ENCODE measurements around the gene PFN4.
"Not testable (repeated sequence)": the region's sequence is repeated elsewhere in the genome, so short reads cannot be mapped to it uniquely, and the experiment has no call there.

The PFN4 gene

DNA sequence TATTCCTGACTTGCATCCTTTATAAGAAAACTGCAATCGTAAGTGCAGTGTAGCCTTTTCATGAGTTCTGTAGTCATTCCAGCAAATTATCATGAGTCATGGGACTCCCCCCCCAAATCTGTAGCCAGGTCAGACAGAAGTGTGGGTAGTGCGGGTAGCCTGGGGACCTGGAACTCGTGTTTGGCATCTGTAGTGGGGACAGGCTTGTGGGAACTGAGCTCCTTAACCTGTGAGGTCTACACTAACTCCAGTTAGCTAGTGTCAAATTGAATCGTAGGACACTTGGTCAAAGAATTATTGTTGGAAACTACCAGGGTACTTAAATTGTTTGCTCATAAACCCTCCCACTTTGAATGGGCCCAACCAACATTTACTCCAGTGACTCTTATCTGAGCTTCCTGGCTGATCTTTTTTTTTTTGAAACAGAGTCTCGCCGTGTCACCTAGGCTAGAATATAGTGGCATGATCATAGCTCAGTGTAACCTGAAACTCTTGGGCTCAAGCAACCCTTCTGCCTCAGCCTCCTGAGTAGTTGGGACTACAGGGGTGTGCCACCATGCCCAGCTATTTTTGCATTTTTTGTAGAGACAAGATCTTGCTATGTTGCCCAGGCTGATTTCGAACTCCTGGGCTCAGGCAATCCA is 12.4 kb downstream of the PFN4 start:
- DNase-seq, result no peak

DNA sequence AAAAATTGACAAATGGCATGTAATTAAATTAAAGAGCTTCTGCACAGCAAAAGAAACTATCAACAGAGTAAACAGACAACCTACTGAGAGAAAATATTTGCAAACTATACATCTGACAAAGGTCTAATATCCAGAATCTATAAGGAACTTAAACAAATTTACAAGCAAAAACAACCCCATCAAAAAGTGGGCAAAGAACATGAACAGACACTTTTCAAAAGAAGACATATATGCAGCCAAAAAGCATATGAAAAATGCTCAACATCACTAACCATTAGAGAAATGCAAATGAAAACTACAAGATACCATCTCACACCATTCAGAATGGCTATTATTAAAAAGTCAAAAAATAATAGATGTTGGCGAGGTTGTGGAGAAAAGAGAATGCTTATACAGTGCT is 13.7 kb downstream of the PFN4 start:
- not testable (repeated sequence) for DNase-seq

DNA sequence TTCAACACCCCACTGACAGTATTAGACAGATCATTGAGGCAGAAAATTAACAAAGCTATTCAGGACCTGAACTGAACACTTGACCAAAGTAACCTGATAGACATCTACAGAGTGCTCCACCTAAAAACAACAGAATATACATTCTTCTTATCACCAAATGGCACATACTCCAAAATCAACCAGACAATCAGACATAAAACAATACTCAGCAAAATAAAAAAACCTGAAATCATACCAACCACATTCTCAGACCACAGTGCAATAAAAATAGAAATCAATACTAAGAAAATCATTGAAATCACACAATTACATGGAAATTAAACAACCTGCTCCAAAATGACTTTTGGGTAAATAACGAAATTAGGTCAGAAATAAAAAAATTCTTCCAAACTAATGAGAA is 15.8 kb downstream of the PFN4 start:
- DNase-seq, result no peak

DNA sequence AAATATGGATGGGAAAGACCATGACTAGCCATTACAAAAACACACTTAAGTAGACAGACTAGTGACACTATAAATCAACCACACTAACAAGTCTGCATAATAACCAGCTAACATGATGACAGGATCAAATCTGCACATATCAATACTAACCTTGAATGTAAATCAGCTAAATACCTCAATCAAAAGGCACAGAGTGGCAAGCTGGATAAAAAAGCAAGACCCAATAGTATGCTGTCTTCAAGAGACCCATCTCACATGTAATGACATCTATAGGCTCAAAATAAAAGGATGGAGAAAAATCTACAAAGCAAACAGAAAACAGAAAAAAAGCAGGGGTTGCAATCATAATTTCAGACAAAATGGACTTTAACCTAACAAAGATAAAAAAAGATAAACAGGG is 16.3 kb downstream of the PFN4 start:
- no peak for DNase-seq

DNA sequence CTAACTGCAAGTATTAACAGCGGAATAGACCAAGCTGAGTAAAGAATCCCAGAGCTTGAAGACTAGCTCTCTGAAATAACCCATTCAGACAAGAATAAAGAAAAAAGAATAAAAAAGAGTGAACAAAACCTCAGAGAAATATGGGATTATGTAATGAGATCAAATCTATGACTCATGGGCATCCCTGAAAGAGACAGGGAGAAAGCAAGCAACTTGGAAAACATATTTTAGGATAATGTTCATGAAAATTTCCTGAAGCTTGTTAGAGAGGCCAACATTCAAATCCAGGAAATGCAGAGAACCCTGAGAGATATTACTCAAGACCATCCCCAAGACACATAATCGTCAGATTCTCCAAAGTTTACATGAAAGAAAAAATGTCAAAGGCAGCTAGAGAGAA is 17.3 kb downstream of the PFN4 start:
- DNase-seq, result no peak

DNA sequence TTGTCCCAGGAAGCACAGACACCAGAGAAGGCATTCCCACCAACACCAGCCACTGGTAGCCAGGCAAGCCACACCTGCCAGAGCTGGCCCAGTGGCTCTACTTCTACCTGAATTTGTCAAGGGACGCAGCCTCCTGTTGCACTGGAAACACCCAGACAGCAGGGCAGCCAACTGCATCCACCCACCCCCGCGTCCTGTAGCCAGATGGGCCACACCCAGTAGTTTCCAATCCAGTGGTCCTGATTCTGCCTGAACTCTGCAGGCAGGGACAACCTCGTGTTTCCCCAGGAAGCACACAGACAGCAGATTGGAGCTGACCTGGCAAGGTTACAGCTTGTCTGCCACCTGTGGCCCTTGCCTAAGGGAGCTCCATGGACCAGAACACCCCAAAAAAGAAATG is 18.2 kb downstream of the PFN4 start:
- no peak for DNase-seq

DNA sequence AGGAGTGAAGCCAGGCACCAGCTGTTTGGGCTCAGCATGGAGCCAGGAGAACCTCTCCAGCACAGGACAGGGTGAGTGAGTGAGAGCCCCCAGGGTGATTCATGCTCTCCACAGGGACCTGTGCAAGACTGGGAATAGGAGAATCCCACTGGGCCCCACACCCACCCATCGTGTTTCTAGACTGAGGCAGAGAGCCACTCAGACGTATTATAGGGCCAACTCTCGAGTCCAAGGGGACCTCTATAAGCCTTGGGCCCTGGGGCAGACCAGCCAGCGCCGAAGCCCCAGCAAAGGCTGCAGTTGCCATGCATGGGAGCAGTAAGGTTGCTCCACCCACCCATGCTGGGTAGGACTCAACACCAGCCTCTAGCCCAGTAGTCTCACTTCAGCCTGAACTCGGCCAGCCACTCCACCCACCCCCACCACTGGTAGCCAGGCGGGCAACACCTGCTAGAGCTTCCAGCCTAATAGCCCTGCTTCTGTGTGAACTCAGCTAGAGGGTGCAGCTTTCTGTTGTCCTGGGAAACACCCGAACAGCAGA is 19.0 kb downstream of the PFN4 start:
- no peak for DNase-seq

DNA sequence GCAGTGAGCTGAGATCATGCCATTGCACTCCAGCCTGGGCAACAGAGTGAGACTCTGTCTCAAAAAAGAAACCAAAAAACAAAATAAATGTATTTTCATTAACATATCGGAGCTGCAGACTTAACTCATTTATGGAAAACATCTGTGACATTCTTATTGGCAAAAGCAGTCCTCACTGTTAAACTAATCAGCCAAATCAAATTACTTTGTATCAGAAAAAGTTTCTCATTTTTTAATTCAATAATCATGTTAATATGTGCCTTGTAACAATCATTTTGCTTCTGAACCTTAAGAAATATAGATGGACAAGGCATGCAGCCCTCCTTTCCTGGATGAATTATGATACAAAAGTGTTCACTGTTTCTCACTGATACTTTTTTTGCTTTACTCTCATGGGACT is 20.5 kb downstream of the PFN4 start:
- DNase-seq, result no peak

DNA sequence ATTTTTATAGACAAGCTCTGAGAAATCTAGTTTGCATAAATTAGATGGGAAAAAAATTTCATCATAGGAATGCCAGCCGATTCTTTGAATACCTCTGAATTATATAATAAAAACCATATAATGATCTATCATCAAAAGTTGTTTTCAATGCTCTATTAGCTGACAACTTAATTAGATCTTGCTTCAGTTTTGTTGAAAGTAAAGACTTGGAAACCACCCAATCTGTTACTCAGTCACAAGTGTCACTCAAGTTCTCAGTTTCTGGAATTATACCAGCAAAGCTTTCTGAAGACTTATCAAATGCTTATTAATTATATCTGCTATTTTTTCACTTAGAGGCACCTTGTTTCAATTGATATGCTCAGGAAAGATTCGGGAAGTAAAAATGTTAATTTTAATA is 21.1 kb downstream of the PFN4 start:
- DNase-seq, result no peak

DNA sequence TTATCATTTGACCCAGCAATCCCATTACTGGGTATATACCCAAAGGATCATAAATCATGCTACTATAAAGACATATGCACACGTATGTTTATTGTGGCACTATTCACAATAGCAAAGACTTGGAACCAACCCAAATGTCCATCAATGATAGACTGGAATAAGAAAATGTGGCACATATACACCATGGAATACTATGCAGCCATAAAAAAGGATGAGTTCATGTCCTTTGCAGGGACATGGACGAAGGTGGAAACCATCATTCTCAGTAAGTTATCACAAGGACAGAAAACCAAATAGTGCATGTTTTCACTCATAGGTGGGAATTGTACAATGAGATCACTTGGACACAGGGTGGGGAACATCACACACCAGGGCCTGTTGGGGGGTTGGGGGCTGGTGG is 22.4 kb downstream of the PFN4 start:
- DNase-seq, result not testable (repeated sequence)

DNA sequence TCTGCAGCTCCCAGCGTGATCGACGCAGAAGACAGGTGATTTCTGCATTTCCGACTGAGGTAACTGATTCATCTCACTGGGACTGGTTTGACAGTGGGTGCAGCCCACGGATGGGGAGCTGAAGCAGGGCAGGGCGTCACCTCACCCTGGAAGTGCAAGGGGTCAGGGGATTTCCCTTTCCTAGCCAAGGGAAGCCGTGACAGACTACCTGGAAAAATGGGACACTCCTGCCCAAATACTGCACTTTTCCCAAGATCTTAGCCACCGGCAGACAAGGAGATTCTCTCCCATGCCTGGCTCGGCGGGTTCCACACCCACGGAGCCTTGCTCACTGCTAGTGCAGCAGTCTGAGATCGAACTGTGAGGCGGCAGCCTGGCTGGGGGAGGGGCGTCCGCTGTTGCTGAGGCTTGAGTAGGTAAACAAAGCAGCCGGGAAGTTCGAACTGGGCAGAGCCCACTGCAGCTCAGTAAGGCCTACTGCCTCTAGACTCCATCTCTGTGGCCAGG is 27.9 kb downstream of the PFN4 start:
- DNase-seq, result not testable (repeated sequence)

DNA sequence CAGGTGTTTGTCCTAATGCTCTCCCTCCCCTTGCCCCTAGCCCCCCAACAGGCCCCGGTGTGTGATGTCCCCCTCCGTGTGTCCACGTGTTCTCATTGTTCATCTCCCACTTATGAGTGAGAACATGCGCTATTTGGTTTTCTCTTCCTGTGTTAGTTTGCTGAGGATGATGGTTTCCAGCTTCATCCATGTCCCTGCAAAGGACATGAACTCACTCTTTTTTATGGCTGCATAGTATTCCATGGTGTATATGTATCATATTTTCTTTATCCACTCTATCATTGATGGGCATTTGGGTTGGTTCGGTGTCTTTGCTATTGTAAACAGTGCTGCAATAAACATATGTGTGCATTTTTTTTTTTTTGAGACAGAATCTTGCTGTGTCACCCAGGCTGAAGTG is 29.9 kb downstream of the PFN4 start:
- DNase-seq, result not testable (repeated sequence)

DNA sequence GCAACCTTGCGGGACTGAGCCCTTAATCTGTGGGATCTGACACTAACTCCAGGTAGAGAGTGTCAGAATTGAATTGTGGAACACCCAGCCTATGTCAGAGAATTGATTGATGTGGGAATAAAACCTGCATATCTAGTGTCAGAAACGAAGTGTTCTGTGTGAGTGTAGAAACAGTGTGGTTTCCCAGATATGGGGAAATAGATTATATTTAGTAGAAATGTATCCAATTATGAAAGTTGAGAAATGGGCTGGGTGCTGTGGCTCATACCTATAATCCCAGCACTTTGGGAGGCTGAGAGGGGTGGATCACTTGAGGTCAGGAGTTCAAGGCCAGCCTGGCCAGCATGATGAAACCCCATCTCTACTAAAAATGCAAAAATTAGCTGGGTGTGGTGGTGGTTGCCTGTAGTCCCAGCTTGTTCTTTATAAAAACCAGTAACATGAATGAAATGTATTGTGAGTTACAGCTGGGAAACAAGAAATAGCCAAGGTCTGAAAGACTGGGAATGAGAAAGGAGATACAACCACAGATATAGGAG is 34.2 kb downstream of the PFN4 start:
- peak; percentile 15 to 26 (median 18) for DNase-seq

DNA sequence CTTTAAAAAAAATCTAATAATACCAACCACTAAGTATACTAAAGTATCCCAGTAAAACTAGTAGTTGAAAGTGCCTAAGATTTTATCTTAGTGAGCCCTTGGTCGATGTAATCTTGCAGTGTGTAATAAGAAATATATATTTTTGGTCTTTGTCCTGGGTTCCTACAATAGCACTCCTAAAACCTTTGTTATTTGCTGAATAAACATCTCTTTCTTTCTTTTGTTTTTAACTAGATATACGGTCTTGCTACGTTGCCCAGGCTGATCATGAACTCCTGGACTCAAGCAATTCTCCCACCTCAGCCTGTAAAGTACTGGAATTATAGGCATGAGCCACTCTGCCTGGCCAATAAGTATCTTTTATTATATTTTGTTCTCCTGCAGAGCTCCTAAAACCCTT is 36.1 kb downstream of the PFN4 start:
- no peak for DNase-seq

DNA sequence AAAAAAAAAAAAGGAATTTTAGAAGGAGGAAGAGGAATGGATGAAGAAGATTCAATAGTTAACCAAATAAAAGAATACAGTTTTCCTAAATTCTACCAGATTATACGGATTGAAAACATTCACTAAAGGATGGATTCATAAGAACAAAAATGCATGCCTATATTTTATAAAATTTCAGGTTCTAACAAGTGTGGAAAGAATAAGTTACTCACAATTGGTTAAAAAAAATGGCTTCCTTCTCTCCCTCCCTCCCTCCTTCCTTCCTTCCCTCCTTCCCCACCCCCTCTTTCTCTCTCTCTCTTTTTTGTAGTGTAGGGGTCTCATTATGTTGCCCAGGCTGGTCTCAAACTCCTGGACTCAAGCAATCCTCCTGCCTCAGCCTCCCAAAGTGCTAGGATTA is 36.9 kb downstream of the PFN4 start:
- DNase-seq, result no peak

DNA sequence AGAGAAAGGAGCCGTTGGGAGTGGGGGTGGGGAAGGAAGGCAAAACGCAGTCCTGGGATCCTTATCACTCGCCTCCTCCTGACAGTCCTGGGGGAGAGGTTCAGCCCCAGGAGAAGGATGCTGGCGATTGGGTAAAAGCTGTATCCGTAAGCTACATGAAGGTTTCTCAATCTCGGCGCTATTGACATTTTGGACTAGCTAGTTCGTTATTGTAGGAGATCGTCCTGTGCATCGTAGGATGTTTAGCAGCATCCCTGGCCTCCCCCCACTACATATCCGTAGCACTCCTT is 38.0 kb downstream of the PFN4 start:
- no peak for DNase-seq

DNA sequence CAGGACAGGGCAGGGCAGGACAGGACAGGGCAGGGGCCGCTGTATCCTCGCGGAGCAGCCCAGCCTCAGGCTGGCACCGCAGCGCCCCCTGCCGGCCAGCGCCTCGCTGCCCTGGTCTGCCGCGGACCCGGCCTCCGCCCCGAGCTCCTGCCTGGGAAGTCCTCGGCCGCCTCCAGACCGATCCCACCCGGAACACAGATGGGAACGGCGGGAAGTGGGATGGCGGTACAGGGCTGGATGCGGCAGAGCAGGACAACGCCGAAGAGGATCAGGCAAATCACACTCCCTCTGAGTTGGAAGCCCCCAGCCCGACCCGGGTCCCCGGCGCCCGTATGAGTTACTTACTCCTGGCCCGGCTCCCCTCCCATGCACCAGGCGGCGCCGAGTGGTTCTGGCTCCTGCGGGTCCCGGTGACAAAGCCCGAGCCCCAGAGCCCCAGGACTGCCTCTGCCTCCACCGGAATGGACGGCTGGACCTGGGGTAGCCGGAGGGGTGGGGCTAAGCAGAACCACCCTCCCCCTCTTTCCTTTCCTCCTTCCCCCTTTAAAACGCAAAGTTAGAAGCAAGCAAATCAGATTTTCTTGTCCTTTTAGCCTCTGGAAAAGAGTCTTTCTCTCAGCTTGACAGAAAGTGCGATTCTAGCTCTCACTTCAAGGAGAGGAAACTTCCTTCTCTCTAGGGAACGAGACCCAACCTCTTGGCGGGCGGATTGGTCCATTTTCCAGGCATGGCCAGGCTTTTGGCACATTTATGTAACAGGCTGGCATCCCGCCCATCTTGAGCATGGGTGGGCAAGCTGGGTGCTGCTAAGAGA is 38.5 kb downstream of the PFN4 start, which contains the start of gene TP53I3:
Gene TP53I3, minus strand, starts transcription at position 449 of the 814 bp plus-strand sequence. CDS start 508 bp downstream, outside the sequence.
- DNase-seq, result peak; percentile 92 to 97 (median 96)

DNA sequence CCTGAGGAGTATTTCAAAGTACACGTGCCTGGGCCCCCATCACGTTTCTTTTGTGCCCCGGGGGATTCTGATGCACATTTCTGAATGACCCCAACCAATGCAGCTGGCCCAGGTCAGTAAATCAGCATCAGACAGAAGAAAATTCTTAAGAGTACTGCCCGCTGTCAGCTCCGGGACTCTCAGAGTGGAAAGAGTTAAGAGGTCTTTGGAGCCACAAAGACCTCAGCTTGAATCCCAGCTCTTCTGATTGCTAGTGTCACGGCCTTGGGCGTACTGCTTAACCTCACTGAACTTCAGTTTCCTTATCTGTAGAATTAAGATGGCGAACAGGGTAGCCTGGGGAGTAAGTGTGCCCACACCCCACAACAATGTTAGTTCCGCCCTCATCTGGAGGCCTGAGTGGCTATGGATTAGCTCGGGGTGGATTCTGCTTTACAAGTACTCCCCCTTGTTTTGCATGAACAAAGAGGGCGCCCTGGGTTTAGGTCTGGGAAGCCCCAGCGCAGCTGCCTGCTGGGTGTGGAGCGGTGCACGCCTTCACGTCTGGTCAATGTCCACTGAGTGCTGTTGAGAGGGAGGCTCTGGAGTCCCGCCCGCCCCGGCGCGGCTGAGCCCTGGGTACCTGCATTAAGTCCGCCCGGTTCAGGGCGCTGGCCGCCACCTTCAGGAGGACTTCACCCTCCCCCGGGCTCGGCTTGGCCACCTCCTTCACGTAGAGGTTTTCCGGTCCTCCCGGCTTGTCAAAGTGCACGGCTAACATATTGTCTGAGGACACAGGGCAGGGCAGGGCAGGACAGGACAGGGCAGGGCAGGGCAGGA is 39.4 kb downstream of the PFN4 start:
- DNase-seq, result peak; percentile 91 to 94 (median 91)

DNA sequence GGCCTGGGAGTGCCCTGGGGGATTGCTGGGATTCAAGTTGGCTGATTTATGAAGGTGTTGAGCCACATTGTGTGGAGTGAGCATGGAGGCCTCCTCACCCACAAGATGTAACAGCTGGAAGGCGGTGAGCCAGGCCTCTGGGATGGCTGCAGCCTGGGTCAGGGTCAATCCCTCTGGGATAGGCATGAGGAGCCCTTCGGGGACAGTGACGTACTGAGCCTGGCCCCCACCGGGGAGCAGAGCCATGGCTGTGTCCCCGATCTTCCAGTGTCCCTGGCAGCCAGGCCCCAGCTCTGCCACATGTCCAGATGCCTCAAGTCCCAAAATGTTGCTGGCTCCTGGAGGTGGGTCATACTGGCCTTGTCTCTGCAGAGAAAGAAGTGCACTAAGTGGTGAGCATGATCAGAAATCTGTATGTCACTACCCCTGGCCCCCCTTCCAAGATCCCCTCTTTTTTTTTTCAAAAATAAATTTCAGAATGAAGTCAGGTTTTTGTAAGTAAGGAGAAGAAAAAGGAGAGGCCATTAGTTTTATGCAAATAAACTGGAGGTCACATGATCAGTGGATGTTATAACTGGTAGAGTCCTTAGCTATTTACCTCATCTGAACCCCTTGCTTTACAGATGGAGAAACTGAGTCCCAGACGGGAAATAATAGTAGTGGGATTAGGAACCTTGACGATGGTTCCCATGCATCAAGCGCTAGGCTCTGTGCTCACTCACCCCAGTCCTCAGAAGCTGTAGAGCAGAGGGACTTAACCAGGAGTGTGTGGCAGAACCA is 40.2 kb downstream of the PFN4 start:
- no peak for DNase-seq

DNA sequence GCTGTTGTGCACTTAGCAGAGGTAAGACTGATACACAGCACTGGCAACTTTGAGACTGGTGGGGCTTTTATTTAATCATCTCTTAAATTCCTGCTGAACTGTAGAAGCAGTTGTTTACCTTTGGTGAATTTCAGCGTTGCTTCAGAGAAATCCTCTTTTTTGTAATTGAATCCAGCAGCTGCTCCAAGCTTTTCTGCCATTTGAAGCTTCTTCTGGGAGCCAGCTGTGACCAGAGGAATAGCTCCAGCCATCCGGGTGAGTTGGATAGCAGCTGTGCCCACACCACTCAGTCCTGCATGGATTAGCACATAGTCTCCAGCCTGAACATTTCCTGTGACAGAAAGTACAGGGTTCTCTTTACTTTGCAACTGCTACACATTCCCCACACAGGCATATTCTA is 42.4 kb downstream of the PFN4 start:
- DNase-seq, result no peak

DNA sequence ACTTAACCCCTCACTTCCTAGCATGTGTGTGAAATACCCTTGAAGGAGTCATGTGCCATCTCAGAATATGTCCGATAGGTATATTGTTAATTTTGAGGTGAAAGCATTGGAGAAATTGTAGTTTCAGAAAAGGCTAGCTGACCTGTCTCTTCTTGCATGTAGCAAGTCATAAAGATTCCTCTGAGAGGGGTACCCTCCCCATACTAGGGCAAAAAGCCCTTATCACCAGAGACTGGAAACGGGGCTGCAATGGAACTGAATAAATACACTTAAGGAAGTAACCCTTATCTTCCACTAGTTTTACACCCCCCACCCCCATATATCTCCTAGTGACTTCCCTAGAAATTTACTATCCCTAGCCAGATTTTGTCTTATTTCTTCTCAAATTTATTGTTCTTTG is 45.3 kb downstream of the PFN4 start:
- no peak for DNase-seq

DNA sequence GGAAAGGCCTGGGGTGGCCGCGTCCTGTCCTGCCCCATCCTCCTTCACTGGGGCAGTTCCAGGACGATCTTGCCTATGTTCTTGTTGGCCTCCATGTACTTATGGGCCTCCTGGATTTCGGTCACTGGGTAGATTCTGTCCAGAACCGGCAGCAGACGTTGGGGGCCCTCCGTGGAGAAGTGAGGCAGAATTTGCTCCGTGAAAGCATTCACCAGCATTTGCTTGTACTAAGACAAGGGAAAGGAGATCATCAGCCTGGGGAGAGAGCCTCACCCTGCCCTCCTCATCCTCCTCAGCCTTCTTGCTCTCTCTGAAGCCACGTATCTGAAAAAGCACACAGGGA is 45.6 kb downstream of the PFN4 start:
- no peak for DNase-seq
